Measurements from ENCODE around the gene ARAP2. TPM values are rescaled to one million over a fixed set of nuclear protein-coding genes. Genes with fewer than 3 reads are reported as not detected.

The ARAP2 gene
- total and polyA plus RNA-seq, 2 experiments from 2014 or later: 0.70 to 2.6 TPM

- Histone ChIP-seq H3K27ac (no peak overlapping the region), H3K4me3 (no peak overlapping the region), H3K4me1 (ENCODE audit: low read depth) (peaks cover 10% of the 10 kb centered on the region), H3K9me3 (ENCODE audit: low read depth) (no peaks in the 10 kb centered on the region), H3K27me3 (no peaks in the 10 kb centered on the region), H3K36me3 (no peaks in the 10 kb centered on the region)
- no peak for DNase-seq (ENCODE audit: low read depth in 1 of 2, low spot score in 1 of 2)
- TF ChIP-seq CTCF (IDR thresholded peaks at IDR 0.05; ENCODE audit: low read depth, low read length): no peak
Measured at GRCh38 chr4:36269533-36270173, 25.3 kb upstream of the ARAP2 start.

GRCh38 chr4:36269101-36269500 is 24.8 kb upstream of the ARAP2 start:
- Histone ChIP-seq H3K4me1 (ENCODE audit: low read depth) (peaks cover 10% of the 10 kb centered on the region), H3K36me3 (no peaks in the 10 kb centered on the region), H3K27me3 (no peaks in the 10 kb centered on the region), H3K9me3 (ENCODE audit: low read depth) (no peaks in the 10 kb centered on the region), H3K4me3 (no peak overlapping the region), H3K27ac (no peak overlapping the region)
- no peak for TF ChIP-seq CTCF (IDR thresholded peaks at IDR 0.05; ENCODE audit: low read depth, low read length)
- no peak for DNase-seq (ENCODE audit: low read depth in 1 of 2, low spot score in 1 of 2)

GRCh38 chr4:36267486-36268268 is 23.4 kb upstream of the ARAP2 start:
- no peaks in the 10 kb centered on the region for H3K27me3 ChIP-seq
- DNase-seq (ENCODE audit: low read depth in 1 of 2, low spot score in 1 of 2): no peak
- H3K9me3 ChIP-seq (ENCODE audit: low read depth): no peaks in the 10 kb centered on the region
- H3K27ac ChIP-seq: no peak overlapping the region
- TF ChIP-seq CTCF (IDR thresholded peaks at IDR 0.05; ENCODE audit: low read depth, low read length): no peak
- H3K4me3 ChIP-seq: no peak overlapping the region
- no peaks in the 10 kb centered on the region for H3K36me3 ChIP-seq
- H3K4me1 ChIP-seq (ENCODE audit: low read depth): peaks cover 10% of the 10 kb centered on the region

- Histone ChIP-seq H3K27ac (no peak overlapping the region), H3K36me3 (no peaks in the 10 kb centered on the region), H3K4me1 (ENCODE audit: low read depth) (peaks cover 10% of the 10 kb centered on the region), H3K9me3 (ENCODE audit: low read depth) (no peaks in the 10 kb centered on the region), H3K4me3 (no peak overlapping the region), H3K27me3 (no peaks in the 10 kb centered on the region)
- TF ChIP-seq CTCF (IDR thresholded peaks at IDR 0.05; ENCODE audit: low read depth, low read length): no peak
- no peak for DNase-seq (ENCODE audit: low read depth in 1 of 2, low spot score in 1 of 2)
Measured at GRCh38 chr4:36264207-36264826, 20.0 kb upstream of the ARAP2 start.

- no peak for TF ChIP-seq CTCF (IDR thresholded peaks at IDR 0.05; ENCODE audit: low read depth, low read length)
- peaks cover 9% of the 10 kb centered on the region for H3K4me1 ChIP-seq (ENCODE audit: low read depth)
- no peak for DNase-seq (ENCODE audit: low read depth in 1 of 2, low spot score in 1 of 2)
- H3K27me3 ChIP-seq: no peaks in the 10 kb centered on the region
- H3K27ac ChIP-seq: no peak overlapping the region
- no peak overlapping the region for H3K4me3 ChIP-seq
- no peaks in the 10 kb centered on the region for H3K36me3 ChIP-seq
- no peaks in the 10 kb centered on the region for H3K9me3 ChIP-seq (ENCODE audit: low read depth)
Measured at GRCh38 chr4:36260731-36261130, 16.4 kb upstream of the ARAP2 start.

Measured in cardiac muscle cell (in vitro differentiated cells and primary cell).